Peyer's patch (tissue), 4 donors: ENCODE results near the gene RASSF3. TPM values are rescaled to one million over a fixed set of nuclear protein-coding genes. Genes with fewer than 3 reads are reported as not detected.

Source experiments
- DNase-seq, 3 donors: peaks; one replicate each; pipeline ENCODE4 v3.0.0-alpha.2; 2017 to 2019
- H3K27ac ChIP-seq, 4 donors: fragments of 200-600 bp; sonication (generic); one replicate each; pipeline ENCODE4 v1.5.1; 2016 to 2019
- H3K27me3 ChIP-seq, 2 donors: fragments of 200-600 bp; sonication (generic); one replicate each; pipeline ENCODE4 v1.5.1; 2019
- H3K36me3 ChIP-seq, 3 donors: fragments of 200-600 bp; sonication (generic); one replicate each; pipeline ENCODE4 v1.5.1; 2016 to 2019
- H3K4me1 ChIP-seq, 4 donors: fragments of 200-600 bp; sonication (generic); one replicate each; pipeline ENCODE4 v1.5.1; 2016 to 2019
- H3K4me3 ChIP-seq, 4 donors: fragments of 200-600 bp; sonication (generic); 1 replicate in 3 of 4; 2 replicates in 1 of 4; pipeline ENCODE4 v1.5.1; 2016 to 2019; ENCODE audit warnings: mild to moderate bottlenecking in 1 of 4
- H3K9me3 ChIP-seq, 4 donors: fragments of 200-600 bp; sonication (generic); one replicate each; pipeline ENCODE4 v1.5.1; 2016 to 2019; ENCODE audit warnings: mild to moderate bottlenecking in 1 of 4
- POLR2A ChIP-seq, 2 donors: fragments of 450-650 bp; IDR thresholded peaks; one replicate each; pipeline ENCODE4 v1.5.1; 2017; ENCODE audit warnings: antibody characterized with exemption in 2 of 2, mild to moderate bottlenecking in 2 of 2, moderate library complexity in 2 of 2
- total RNA-seq, 4 donors: library from RNA; depleted of rRNA; stranded (reverse); fragments of >200 nt; gene quantifications; one replicate each; pipeline ENCODE4 v1.1.0, GENCODE V29; 2016
- TF ChIP-seq, protein P1 (sequence below), 6 experiments: fragments of 450-650 bp in 4 of 6; fragments of 200-600 bp in 2 of 6; sonication (generic) in 1 of 6; IDR thresholded peaks; one replicate each; pipeline ENCODE4 v1.5.1; 2017 to 2019; ENCODE audit warnings: antibody characterized with exemption in 6 of 6, mild to moderate bottlenecking in 3 of 6, moderate library complexity in 1 of 6

Gene RASSF3
- total RNA-seq, 4 donors from 2014 or later = 14.3 to 60.2 (median 27.2) TPM

DNA sequence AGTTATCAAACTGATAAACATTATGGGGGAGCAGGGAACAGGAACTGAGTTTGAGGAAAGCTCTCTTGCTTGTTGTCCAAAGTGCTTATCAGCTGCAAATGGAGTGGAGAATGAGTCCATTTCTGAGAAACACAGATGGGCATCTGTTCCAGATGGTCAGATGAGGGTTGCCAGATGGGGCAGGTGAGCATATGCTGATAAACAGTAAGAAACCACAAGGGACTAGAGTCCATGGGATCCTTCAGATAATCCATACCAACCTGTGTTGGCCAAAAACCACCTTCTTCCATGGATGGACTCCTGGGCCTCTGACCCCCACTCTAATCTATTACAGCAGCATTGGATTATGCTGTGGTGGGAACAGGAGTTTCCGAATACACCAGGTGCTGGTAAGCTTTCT, 110.6 kb downstream of the RASSF3 start:
- Histone ChIP-seq H3K4me1 (no peaks in the 10 kb centered on the region), H3K27me3 (no peaks in the 10 kb centered on the region), H3K36me3 (peaks cover 0 to 73% (median 2%) of the 10 kb centered on the region in 3 donors), H3K4me3 (no peak overlapping the region), H3K27ac (no peak overlapping the region), H3K9me3 (no peaks in the 10 kb centered on the region)
- no peak for DNase-seq
- TF ChIP-seq, protein P1, sequence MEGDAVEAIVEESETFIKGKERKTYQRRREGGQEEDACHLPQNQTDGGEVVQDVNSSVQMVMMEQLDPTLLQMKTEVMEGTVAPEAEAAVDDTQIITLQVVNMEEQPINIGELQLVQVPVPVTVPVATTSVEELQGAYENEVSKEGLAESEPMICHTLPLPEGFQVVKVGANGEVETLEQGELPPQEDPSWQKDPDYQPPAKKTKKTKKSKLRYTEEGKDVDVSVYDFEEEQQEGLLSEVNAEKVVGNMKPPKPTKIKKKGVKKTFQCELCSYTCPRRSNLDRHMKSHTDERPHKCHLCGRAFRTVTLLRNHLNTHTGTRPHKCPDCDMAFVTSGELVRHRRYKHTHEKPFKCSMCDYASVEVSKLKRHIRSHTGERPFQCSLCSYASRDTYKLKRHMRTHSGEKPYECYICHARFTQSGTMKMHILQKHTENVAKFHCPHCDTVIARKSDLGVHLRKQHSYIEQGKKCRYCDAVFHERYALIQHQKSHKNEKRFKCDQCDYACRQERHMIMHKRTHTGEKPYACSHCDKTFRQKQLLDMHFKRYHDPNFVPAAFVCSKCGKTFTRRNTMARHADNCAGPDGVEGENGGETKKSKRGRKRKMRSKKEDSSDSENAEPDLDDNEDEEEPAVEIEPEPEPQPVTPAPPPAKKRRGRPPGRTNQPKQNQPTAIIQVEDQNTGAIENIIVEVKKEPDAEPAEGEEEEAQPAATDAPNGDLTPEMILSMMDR (IDR thresholded peaks at IDR 0.05) = no peak
- TF ChIP-seq POLR2A (IDR thresholded peaks at IDR 0.05) = no peak

DNA sequence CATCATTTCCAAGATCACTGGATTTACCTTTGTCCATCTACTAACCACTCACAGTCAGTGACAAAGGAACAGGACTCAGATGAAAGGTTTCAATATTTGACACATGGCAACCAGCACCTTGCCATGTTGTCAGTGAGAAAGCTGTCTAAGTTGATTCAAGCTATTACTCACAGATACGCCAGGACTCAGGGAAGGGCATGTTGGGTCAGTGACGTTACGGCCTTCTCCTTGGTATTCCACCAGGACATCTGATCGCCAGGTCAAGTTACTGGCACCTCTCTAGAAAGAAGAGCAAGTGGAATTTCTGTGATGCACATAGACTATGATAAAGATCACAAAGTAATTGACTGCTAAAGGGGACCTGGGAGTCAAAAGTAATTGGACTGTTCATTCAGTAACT, 112.5 kb downstream of the RASSF3 start:
- TF ChIP-seq, protein P1 (IDR thresholded peaks at IDR 0.05) = no peak
- TF ChIP-seq POLR2A (IDR thresholded peaks at IDR 0.05) = no peak
- H3K36me3 ChIP-seq = peaks cover 0 to 65% (median 2%) of the 10 kb centered on the region in 3 donors

DNA sequence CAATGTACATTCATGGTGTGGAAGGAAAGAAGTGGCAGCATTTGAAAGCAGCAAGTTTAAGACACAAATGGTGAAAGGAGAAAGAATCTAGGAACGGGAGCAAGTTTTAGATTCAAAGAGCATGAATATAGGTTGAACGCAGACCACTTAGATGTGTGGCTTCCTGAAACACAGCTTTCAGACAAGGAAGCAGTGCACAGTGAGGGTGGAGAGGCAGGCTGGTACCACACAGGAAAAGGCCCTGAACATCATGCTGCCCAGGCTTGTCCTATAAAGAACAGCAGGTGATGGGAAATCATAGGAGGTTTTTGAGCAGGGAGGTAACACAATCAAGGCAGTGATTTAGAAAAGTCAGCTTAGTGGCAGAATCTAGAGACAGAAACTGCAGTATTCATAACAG, 113.3 kb downstream of the RASSF3 start:
- no peak for DNase-seq
- H3K27me3 ChIP-seq = no peaks in the 10 kb centered on the region
- H3K4me3 ChIP-seq = no peak overlapping the region
- H3K27ac ChIP-seq = no peak overlapping the region
- no peaks in the 10 kb centered on the region for H3K9me3 ChIP-seq
- H3K4me1 ChIP-seq = no peaks in the 10 kb centered on the region
- TF ChIP-seq, protein P1 (IDR thresholded peaks at IDR 0.05) = no peak
- TF ChIP-seq POLR2A (IDR thresholded peaks at IDR 0.05) = no peak
- peaks cover 0 to 72% (median 2%) of the 10 kb centered on the region in 3 donors for H3K36me3 ChIP-seq

More for the DNA sequence above, 112.5 kb downstream of the RASSF3 start:
- Histone ChIP-seq H3K4me1 (no peaks in the 10 kb centered on the region), H3K9me3 (no peaks in the 10 kb centered on the region), H3K27me3 (no peaks in the 10 kb centered on the region), H3K27ac (no peak overlapping the region), H3K4me3 (no peak overlapping the region)
- no peak for DNase-seq

DNA sequence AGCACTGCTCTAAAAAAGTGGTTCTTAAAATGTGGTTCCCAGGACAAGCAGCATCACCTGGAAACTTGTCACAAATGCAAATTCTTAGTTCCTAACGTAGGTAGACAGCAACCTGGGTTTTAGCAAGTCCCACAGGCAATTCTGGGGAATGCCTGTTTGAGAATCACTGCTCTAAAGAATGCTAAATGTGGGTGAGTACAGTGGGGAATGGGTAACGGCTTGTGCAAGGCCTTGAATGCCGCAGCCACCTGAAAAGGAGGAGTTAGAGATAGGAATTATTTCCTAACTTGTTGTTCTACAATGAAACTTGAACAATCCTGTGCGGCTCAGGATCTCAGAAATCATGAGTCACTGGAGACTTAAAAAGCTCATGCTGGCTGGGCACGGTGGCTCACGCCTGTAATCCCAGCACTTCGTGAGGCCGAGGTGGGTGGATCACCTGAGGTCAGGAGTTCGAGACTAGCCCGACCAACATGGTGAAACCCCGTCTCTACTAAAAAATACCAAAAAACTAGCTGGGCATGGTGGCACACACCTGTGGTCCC, 114.0 kb downstream of the RASSF3 start:
- H3K4me3 ChIP-seq = no peak overlapping the region
- H3K27ac ChIP-seq = no peak overlapping the region
- DNase-seq = no peak
- TF ChIP-seq POLR2A (IDR thresholded peaks at IDR 0.05) = no peak
- TF ChIP-seq, protein P1 (IDR thresholded peaks at IDR 0.05) = no peak
- H3K27me3 ChIP-seq = no peaks in the 10 kb centered on the region
- peaks cover 0 to 72% (median 2%) of the 10 kb centered on the region in 3 donors for H3K36me3 ChIP-seq
- H3K9me3 ChIP-seq = no peaks in the 10 kb centered on the region
- H3K4me1 ChIP-seq = no peaks in the 10 kb centered on the region

DNA sequence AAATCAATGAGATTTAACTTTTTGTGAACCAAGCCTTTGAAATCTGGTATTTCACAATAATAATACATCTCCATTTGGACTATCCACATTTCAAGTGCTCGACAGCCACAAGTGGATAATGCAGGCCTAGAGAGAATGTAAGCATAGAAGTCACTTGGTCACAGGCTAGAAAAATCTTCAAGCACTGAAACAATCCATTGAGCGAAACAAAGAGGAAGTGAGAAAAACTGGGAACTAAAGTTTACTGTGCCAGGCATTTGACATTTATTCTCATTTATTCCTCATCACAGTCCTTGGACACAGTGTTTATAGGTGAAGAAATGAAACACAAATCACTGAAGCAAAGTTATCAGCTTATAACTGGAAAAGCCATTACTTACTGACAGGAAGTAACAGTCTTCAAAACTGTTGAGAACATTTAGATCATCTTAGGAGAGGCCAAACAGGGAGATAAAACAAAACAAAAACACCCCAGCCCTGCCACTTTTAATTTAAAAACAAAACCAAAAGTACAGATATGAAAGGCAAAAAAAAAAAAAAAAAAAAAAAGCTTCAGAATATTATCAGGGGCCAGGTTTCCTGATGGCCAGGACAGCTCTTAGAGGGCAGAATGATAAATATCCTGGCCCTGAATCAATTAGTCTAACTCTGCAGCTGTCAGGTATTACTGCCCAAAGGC, 119.8 kb downstream of the RASSF3 start:
- H3K36me3 ChIP-seq = peaks cover 0 to 50% (median 0%) of the 10 kb centered on the region in 3 donors
- H3K4me3 ChIP-seq = no peak overlapping the region
- DNase-seq = no peak
- H3K27ac ChIP-seq = peak overlapping the region in 2 of 4 donors; percentile 16 to 29
- no peaks in the 10 kb centered on the region for H3K4me1 ChIP-seq
- no peaks in the 10 kb centered on the region for H3K27me3 ChIP-seq
- TF ChIP-seq POLR2A (IDR thresholded peaks at IDR 0.05) = no peak
- TF ChIP-seq, protein P1 (IDR thresholded peaks at IDR 0.05) = no peak
- no peaks in the 10 kb centered on the region for H3K9me3 ChIP-seq
